ENCODE results near the gene CASK.

DNA sequence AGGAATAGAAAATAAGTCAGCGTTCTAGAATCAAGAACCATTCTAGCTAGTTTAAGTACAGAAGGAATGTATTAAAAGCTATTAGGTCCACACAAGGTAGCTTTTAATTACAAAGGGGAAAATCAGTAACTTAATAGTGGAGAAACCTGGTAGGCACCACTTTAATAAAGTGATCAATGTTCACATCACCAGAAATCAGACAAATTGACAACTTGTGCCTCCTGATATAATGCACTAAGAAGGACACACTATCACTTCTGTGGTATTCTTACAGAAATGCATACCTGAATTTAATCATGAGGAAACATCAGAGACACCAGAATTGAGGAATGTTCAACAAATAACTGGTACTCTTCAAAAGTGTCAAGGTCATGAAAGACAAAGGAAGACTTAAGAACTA lies 421.4 kb downstream of the CASK start:
- TF ChIP-seq, protein P1, sequence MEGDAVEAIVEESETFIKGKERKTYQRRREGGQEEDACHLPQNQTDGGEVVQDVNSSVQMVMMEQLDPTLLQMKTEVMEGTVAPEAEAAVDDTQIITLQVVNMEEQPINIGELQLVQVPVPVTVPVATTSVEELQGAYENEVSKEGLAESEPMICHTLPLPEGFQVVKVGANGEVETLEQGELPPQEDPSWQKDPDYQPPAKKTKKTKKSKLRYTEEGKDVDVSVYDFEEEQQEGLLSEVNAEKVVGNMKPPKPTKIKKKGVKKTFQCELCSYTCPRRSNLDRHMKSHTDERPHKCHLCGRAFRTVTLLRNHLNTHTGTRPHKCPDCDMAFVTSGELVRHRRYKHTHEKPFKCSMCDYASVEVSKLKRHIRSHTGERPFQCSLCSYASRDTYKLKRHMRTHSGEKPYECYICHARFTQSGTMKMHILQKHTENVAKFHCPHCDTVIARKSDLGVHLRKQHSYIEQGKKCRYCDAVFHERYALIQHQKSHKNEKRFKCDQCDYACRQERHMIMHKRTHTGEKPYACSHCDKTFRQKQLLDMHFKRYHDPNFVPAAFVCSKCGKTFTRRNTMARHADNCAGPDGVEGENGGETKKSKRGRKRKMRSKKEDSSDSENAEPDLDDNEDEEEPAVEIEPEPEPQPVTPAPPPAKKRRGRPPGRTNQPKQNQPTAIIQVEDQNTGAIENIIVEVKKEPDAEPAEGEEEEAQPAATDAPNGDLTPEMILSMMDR (IDR thresholded peaks at IDR 0.05): no peak
- TF ChIP-seq POLR2A (IDR thresholded peaks at IDR 0.05): no peak

Measured in thyroid gland (tissue), 4 donors.